Measurements from ENCODE around the gene SRRD. TPM values are rescaled to one million over a fixed set of nuclear protein-coding genes. Genes with fewer than 3 reads are reported as not detected.

Gene SRRD
- 15.7 and 28.0 TPM in 2 replicates for total RNA-seq

GRCh38 chr22:26483439-26484359 is at the start of gene SRRD, which contains the start of gene HPS4:
Gene SRRD, plus strand, starts transcription at chr22:26483877. Its CDS starts 14 bp downstream, at chr22:26483891.
Gene HPS4, minus strand, starts transcription at chr22:26483783. Its CDS starts 2,021 bp downstream, at chr22:26481762.

GRCh38 chr22:26512149-26512793 is 28.6 kb downstream of the SRRD start, which contains the start of gene TFIP11:
Gene TFIP11, minus strand, starts transcription at chr22:26512473. Its CDS starts 2,201 bp downstream, at chr22:26510272.

Other genes with a start within 250 kb of the SRRD start
- 2.7 and 3.4 TPM in 2 replicates for gene ASPHD2, start 54.6 kb upstream of the SRRD start, total RNA-seq
- gene HPS4, start 94 bp upstream of the SRRD start, total RNA-seq = 40.7 and 41.2 TPM in 2 replicates
- gene TFIP11, start 28.6 kb downstream of the SRRD start, total RNA-seq = 37.7 and 46.5 TPM in 2 replicates
- gene TPST2, start 106.3 kb downstream of the SRRD start, total RNA-seq = 17.4 and 62.4 TPM in 2 replicates
- not detected in 2 replicates for gene CRYBB1, start 134.2 kb downstream of the SRRD start, total RNA-seq
- gene CRYBA4, start 138.1 kb downstream of the SRRD start, total RNA-seq = not detected in 2 replicates
- 0.34 and 0.57 TPM in 2 replicates for gene MIAT, start 173.7 kb downstream of the SRRD start, total RNA-seq